Measurements from ENCODE around the gene CYTH4.
"Not testable (repeated sequence)": the region's sequence is repeated elsewhere in the genome, so short reads cannot be mapped to it uniquely, and the experiment has no call there.

The CYTH4 gene

DNA sequence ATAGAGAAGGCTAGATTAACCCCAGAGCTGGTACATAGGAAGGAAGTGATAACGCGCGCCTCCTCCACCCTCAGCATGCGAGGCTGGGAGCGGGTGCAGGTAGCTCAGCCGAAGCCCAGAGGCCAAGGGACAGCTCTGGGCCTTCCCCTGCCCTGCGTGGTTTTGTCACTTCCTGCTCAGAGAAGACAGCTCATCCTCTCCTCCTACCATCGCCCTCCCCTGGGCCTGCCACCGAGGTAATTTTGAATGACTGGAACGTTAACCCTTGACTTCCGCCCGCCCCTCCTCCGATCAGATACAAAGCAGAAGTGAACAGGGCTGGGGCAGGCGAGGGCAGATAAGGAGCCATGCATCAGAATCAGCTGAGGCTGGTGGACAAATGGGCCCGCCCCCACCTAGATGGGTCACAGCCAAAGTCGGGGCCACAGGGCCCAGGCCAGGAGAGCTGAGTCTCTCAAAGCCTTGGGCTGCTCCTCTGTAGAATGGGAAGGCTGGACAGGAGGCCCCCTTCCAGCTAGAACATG, 39.9 kb upstream of the CYTH4 start:
- Histone ChIP-seq H2AFZ (ENCODE audit: low read depth, low read length) (no peak overlapping the region), H3K4me1 (ENCODE audit: insufficient read depth, low read length) (peaks cover 6% of the 10 kb centered on the region), H3K4me3 (ENCODE audit: low read length) (no peak overlapping the region)

DNA sequence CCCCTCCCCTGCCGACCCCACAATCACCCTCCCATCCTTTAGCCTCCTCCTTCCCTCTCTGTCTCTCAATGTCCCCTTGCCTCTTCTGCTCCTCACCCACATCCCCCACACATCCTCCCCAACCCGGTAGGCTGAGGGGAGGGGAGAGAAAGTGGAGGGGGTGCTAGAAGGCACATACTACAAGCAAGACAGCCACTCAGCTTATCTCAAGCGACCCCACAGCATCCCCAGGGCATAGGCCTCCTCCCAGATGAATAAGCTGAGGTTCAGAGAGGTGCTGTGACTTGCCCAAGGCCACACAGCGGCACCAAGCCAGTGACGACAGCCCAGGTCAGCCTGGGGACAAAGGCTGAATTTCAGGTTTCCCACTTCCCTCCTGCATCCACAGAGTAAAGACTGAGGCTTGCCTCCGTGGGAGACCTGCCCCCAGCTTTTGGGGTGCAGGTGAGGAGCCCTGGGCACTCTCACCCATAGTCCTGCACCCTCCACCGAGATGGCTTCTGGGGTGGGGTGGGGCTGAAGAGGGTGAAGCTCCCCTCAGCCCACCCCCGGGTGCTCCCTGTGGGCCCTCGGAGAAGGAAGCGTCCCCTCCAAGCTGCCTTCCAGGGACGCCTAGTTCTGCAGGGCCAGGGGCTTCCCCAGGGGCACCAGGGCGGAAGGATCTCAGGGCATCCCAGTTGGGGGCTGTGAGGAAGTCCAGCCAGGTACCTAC, 38.8 kb upstream of the CYTH4 start:
- Histone ChIP-seq H3K27me3 (ENCODE audit: insufficient read depth, low read length) (peaks cover 15% of the 10 kb centered on the region), H2AFZ (ENCODE audit: low read depth, low read length) (no peak overlapping the region), H3K36me3 (ENCODE audit: insufficient read depth, low read length) (no peaks in the 10 kb centered on the region), H3K4me1 (ENCODE audit: insufficient read depth, low read length) (peaks cover 6% of the 10 kb centered on the region), H3K4me3 (ENCODE audit: low read length) (no peak overlapping the region), H3K9me3 (ENCODE audit: low read length) (no peaks in the 10 kb centered on the region)

More for the DNA sequence above, 39.9 kb upstream of the CYTH4 start:
- no peaks in the 10 kb centered on the region for H3K36me3 ChIP-seq (ENCODE audit: insufficient read depth, low read length)
- H3K9me3 ChIP-seq (ENCODE audit: low read length), result no peaks in the 10 kb centered on the region
- peaks cover 15% of the 10 kb centered on the region for H3K27me3 ChIP-seq (ENCODE audit: insufficient read depth, low read length)

DNA sequence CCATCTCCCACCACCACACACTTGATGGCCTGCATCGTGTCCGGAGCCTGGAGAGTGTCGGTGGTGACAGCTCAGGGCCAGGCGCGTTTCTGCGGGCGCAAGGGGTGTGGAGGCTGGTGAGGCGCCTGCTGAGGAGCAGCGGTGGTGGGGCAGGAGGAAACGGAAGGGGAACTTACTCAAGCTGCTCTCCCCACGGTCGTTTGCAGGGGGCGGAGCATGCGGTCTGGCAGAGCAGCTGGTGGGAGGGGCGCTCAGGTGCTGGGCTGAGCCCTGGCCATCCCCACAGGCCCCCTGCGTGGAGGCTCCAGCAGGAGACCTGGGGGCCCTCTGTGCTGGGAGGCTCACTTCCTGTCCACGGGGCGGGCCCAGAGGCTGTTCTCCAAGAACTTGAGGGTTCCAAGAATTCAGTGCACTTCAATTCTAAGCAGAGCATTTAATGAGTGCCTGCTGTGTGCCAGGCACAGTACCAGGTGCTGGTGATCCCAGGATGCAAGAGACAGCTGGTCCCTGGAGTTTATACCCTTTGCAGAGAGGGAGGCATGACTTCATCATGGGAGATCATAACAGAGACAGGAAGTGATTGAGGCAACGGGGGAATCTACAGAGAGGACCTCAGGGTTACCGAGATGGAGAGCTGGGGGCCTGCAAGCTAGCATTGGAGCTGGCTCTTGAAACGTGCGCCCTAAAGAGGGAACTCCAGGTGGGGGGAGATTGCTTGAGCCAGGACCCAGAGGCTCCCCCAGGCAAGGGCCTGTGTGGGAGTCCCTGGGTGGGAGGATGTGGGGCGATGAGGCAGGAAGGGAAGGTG, 38.0 kb upstream of the CYTH4 start, which contains the start of gene RAC2:
TSS of gene RAC2 (minus strand) at position 156 of the 808 bp plus-strand sequence. CDS start at position 35, 121 bp downstream.
- H3K9me3 ChIP-seq (ENCODE audit: low read length), result no peaks in the 10 kb centered on the region
- no peak within 1 kb of the TSS for H3K4me3 ChIP-seq (ENCODE audit: low read length)

DNA sequence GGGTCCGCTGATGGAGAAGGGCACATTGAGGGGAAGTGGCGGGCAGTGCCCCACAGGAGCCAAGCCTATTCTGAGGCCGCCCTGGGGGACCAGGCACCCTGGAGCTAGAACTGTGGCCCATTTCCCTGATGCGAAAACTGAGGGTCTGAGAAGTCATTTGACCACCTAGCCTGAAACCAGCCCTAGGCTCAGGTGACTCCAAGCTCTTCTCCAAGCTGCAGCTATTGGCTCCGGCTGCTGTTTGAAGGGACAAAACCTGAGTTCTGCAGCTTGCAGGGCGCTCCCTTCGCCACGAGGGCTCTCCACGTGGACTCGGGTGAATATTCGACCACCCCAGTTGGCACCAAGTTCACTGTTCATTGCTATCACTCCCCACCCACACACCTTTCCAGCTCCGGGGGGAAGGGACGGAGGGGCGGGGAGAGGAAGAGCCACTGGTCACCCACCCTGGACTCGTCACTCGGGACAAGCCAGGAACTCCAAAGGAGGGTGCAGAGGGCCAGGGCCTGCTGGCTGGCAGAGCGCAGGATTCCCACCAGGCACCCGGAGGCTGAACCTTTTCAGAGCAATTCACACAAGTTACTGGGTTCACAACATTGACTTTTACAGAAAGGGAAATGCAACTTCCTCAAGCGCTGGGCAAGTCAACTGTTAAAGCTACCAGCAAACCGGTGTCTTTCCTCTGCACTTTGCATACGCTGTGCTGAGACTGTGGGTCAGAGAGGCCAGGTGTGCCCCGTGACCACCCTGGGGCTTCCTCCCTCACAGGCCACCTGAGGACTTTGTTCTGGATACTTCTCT, 37.2 kb upstream of the CYTH4 start:
- peaks cover 6% of the 10 kb centered on the region for H3K4me1 ChIP-seq (ENCODE audit: insufficient read depth, low read length)
- no peaks in the 10 kb centered on the region for H3K9me3 ChIP-seq (ENCODE audit: low read length)
- H3K4me3 ChIP-seq (ENCODE audit: low read length), result no peak overlapping the region
- no peaks in the 10 kb centered on the region for H3K36me3 ChIP-seq (ENCODE audit: insufficient read depth, low read length)
- peaks cover 5% of the 10 kb centered on the region for H3K27me3 ChIP-seq (ENCODE audit: insufficient read depth, low read length)
- no peak overlapping the region for H2AFZ ChIP-seq (ENCODE audit: low read depth, low read length)

More for the DNA sequence above, 38.0 kb upstream of the CYTH4 start, which contains the start of gene RAC2:
- no peaks in the 10 kb centered on the region for H3K36me3 ChIP-seq (ENCODE audit: insufficient read depth, low read length)
- H3K27me3 ChIP-seq (ENCODE audit: insufficient read depth, low read length), result peaks cover 8% of the 10 kb centered on the region
- H2AFZ ChIP-seq (ENCODE audit: low read depth, low read length), result no peak within 1 kb of the TSS
- peaks cover 6% of the 10 kb centered on the region for H3K4me1 ChIP-seq (ENCODE audit: insufficient read depth, low read length)

DNA sequence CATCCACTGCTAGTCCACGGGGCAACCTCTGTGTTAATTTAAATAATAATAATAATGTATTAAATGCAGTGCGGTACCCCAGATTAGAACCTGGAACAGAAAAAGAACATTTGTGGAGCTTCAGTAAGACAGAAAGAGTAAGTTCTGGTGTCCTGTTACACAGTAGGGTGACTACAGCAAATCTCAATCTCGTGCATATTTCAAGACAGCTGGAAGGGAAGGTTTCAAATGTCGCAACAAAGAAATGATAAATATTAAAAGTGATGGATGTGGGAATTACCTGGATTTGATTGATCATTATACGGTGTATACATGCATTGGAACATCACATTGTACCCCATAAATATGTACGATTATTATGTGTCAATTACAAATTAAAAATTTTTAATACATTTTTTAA, 36.6 kb upstream of the CYTH4 start:
- no peak overlapping the region for H2AFZ ChIP-seq (ENCODE audit: low read depth, low read length)
- H3K27me3 ChIP-seq (ENCODE audit: insufficient read depth, low read length), result peaks cover 5% of the 10 kb centered on the region
- H3K4me1 ChIP-seq (ENCODE audit: insufficient read depth, low read length), result peaks cover 6% of the 10 kb centered on the region
- H3K4me3 ChIP-seq (ENCODE audit: low read length), result no peak overlapping the region
- H3K9me3 ChIP-seq (ENCODE audit: low read length), result no peaks in the 10 kb centered on the region
- H3K36me3 ChIP-seq (ENCODE audit: insufficient read depth, low read length), result no peaks in the 10 kb centered on the region

DNA sequence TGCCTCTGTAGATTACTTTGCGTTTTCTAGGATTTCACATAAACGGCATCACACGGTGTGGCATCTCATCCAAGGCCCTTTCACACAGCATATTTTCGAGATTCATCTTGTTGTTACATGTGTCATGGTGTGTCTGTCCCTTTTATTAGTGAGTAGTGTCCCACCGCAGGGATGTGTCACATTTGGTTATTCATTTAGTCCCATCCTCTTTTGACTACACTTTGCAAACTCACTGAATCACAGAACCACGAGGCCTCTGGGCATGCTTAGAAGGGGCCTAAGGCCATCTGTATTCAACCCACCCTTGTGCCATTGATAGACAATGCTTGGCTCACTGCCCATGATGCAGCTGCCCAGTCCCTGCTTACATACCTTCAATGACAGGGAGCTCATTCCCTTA, 34.1 kb upstream of the CYTH4 start:
- Histone ChIP-seq H2AFZ (ENCODE audit: low read depth, low read length) (no peak overlapping the region), H3K36me3 (ENCODE audit: insufficient read depth, low read length) (no peaks in the 10 kb centered on the region), H3K4me1 (ENCODE audit: insufficient read depth, low read length) (no peaks in the 10 kb centered on the region), H3K27me3 (ENCODE audit: insufficient read depth, low read length) (peaks cover 4% of the 10 kb centered on the region), H3K4me3 (ENCODE audit: low read length) (no peak overlapping the region), H3K9me3 (ENCODE audit: low read length) (no peaks in the 10 kb centered on the region)

DNA sequence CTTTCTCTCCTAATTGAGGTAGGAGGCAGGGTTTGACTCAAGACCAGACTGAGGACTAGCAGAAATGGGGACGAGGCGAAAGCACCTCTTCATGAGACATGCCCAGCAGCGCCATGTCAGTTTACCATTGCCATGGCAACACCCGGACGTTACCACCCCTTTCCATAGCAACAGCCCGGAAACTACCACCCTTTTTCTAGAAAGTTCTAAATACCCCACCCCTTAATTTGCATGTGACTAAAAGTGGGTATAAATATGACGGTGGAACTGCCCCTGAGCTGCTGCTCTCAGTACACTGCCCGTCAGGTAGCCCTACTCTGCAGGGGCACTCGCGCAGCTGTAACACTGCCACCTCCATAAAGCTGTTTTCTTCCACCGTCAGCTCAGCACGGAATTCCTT, 32.3 kb upstream of the CYTH4 start:
- H2AFZ ChIP-seq (ENCODE audit: low read depth, low read length), result no peak overlapping the region
- no peaks in the 10 kb centered on the region for H3K4me1 ChIP-seq (ENCODE audit: insufficient read depth, low read length)
- H3K27me3 ChIP-seq (ENCODE audit: insufficient read depth, low read length), result peaks cover 4% of the 10 kb centered on the region
- no peaks in the 10 kb centered on the region for H3K36me3 ChIP-seq (ENCODE audit: insufficient read depth, low read length)
- no peaks in the 10 kb centered on the region for H3K9me3 ChIP-seq (ENCODE audit: low read length)
- no peak overlapping the region for H3K4me3 ChIP-seq (ENCODE audit: low read length)

DNA sequence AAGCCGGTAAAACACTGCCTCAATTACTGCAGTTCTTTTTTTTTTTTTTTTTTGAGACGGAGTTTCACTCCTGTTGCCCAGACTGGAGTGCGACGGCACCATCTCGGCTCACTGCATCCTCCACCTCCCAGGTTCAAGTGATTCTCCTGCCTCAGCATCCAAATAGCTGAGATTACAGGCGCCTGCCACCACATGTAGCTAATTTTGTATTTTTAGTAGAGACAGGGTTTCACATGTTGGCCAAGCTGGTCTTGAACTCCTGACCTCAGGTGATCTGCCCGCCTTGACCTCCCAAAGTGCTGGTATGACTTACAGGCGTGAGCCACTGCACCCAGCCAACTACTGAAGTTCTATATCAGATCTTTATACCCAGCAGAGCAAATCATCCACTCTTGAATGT, 30.5 kb upstream of the CYTH4 start:
- H3K4me1 ChIP-seq (ENCODE audit: insufficient read depth, low read length); H3K36me3 ChIP-seq (ENCODE audit: insufficient read depth, low read length); H3K27me3 ChIP-seq (ENCODE audit: insufficient read depth, low read length); H3K4me3 ChIP-seq (ENCODE audit: low read length); H3K9me3 ChIP-seq (ENCODE audit: low read length); H2AFZ ChIP-seq (ENCODE audit: low read depth, low read length): not testable (repeated sequence)

DNA sequence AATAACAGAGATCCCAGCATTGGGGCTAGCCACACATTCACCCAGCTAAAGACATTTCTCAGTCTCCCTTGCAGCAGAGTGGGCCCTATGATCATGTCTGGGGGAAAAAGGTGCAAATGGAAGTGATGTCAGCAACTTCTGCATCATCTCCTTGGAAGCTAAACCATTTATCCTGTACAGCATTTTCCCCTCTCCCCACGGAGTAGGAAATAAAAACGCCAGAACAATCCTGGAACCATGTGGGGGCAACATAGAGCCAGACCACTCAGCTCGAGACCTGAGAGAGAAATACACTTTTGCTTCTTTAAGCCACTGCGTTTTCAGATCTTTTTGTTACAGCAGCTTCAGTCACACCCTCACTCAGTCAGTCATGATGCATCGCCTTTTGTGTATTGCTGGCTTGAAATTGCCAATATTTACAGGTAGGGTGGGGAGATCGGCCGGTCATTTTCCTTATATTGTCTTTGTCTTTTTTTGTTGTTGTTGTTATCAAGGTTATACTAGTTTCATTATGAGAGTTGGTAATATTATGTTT, 29.1 kb upstream of the CYTH4 start:
- Histone ChIP-seq H3K9me3 (ENCODE audit: low read length) (no peaks in the 10 kb centered on the region), H3K4me3 (ENCODE audit: low read length) (no peak overlapping the region), H3K36me3 (ENCODE audit: insufficient read depth, low read length) (no peaks in the 10 kb centered on the region), H2AFZ (ENCODE audit: low read depth, low read length) (no peak overlapping the region), H3K4me1 (ENCODE audit: insufficient read depth, low read length) (no peaks in the 10 kb centered on the region), H3K27me3 (ENCODE audit: insufficient read depth, low read length) (peaks cover 4% of the 10 kb centered on the region)

DNA sequence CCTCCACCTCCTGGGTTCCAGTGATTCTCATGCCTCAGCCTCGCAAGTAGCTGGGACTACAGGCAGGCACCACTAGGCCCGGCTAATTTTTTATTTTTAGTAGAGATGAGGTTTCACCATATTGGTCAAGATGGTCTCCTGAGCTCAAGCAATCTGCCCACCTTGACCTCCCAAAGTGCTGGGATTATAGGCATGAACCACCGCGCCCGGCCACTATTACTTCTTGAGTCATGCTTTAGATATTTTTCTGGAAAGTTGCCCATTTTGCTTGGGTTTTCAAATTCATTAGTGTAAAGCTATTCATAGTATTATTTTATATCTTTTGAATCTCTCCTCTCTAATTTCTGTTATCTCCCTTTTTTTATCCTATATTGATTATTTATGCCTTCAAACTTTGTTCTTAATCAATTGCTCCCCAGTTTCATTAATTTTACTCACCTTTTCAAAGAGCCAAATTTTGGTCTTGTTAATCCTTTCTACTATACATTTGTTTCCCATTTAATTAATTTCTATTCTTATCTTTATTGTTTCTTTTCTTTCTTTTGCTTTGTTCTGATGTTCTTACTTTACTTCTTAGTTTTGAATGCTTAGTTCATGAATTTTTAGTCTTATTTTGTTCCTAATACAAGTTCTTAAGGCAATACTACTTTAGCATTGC, 28.0 kb upstream of the CYTH4 start:
- Histone ChIP-seq H3K4me1 (ENCODE audit: insufficient read depth, low read length) (peaks cover 3% of the 10 kb centered on the region), H3K9me3 (ENCODE audit: low read length) (no peaks in the 10 kb centered on the region), H3K36me3 (ENCODE audit: insufficient read depth, low read length) (no peaks in the 10 kb centered on the region), H3K27me3 (ENCODE audit: insufficient read depth, low read length) (peaks cover 4% of the 10 kb centered on the region), H3K4me3 (ENCODE audit: low read length) (no peak overlapping the region), H2AFZ (ENCODE audit: low read depth, low read length) (no peak overlapping the region)

DNA sequence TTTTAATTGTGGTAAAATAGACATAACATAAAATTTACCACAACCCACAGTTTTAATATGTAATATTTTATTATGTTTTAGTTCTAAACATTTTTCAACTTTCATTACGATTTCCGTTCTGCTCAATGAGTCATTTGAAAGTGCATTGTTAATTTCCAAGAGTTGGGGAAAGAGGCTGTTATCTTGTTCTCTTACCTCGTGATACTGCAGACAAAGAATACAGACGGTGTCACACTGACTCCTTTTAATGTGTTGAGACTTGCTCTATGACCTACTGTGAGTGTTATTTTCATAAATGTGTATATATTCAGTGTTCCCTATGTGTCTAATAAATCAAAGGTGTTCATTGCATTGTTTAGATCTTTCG, 27.5 kb upstream of the CYTH4 start:
- H3K4me3 ChIP-seq (ENCODE audit: low read length), result no peak overlapping the region

DNA sequence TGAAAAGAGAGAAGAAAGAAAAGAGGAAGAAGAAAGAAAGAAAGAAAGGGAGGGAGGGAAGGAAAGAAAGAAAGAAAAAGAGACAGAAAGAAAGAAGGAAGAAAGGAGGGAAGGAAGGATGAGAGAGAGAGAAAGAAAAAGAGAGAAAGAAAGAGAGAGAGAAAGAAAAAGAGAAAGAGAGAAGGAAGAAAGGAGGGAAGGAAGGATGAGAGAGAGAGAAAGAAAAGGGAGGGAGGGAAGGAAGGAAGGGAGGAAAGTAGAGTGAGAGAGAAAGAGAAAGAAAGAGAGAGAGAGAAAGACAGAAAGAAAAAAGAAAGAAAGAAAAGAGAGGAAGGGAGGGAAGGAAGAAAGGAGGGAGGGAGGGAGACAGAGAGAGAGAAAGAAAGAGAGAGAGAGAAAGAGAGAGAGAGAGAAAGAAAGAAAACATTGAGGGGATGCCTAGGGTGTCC, 26.7 kb upstream of the CYTH4 start:
- H3K9me3 ChIP-seq (ENCODE audit: low read length), result no peaks in the 10 kb centered on the region
- H2AFZ ChIP-seq (ENCODE audit: low read depth, low read length), result no peak overlapping the region
- H3K36me3 ChIP-seq (ENCODE audit: insufficient read depth, low read length), result no peaks in the 10 kb centered on the region
- H3K4me3 ChIP-seq (ENCODE audit: low read length), result no peak overlapping the region
- H3K4me1 ChIP-seq (ENCODE audit: insufficient read depth, low read length), result peaks cover 6% of the 10 kb centered on the region
- peaks cover 5% of the 10 kb centered on the region for H3K27me3 ChIP-seq (ENCODE audit: insufficient read depth, low read length)

More for the DNA sequence above, 27.5 kb upstream of the CYTH4 start:
- Histone ChIP-seq H2AFZ (ENCODE audit: low read depth, low read length) (no peak overlapping the region), H3K36me3 (ENCODE audit: insufficient read depth, low read length) (no peaks in the 10 kb centered on the region), H3K9me3 (ENCODE audit: low read length) (no peaks in the 10 kb centered on the region), H3K27me3 (ENCODE audit: insufficient read depth, low read length) (peaks cover 4% of the 10 kb centered on the region), H3K4me1 (ENCODE audit: insufficient read depth, low read length) (peaks cover 6% of the 10 kb centered on the region)

Measured in neuron (in vitro differentiated cells).